Measurements from ENCODE around the gene ICA1L. TPM values are rescaled to one million over a fixed set of nuclear protein-coding genes. Genes with fewer than 3 reads are reported as not detected.

Gene ICA1L
- total and polyA plus RNA-seq, 2 experiments from 2014 or later: 3.8 to 5.4 TPM

GRCh38 chr2:202818321-202818720, 53.2 kb downstream of the ICA1L start:
- no peaks in the 10 kb centered on the region for H4K20me1 ChIP-seq (ENCODE audit: insufficient read depth)
- no peak overlapping the region for H3K4me3 ChIP-seq
- in situ Hi-C loops (cut with MboI): no loop called here
- peaks cover 10% of the 10 kb centered on the region for H3K4me1 ChIP-seq (ENCODE audit: insufficient read depth)
- DNase-seq: no peak
- H3F3A ChIP-seq (ENCODE audit: insufficient read depth): peaks cover 10% of the 10 kb centered on the region; the same call in 1 of the 2 replicates
- no peaks in the 10 kb centered on the region for H3K9me2 ChIP-seq (ENCODE audit: insufficient read depth)
- no peaks in the 10 kb centered on the region for H3K27me3 ChIP-seq (replicated peaks; ENCODE audit: insufficient read depth)
- no peak overlapping the region for H3K4me2 ChIP-seq (ENCODE audit: unreplicated experiment)
- H3K36me3 ChIP-seq (ENCODE audit: low read depth): no peaks in the 10 kb centered on the region
- H2AFZ ChIP-seq: no peak overlapping the region
- H3K27ac ChIP-seq: no peak overlapping the region
- no peaks in the 10 kb centered on the region for H3K79me2 ChIP-seq (ENCODE audit: insufficient read depth)
- no peak overlapping the region for H3K9ac ChIP-seq
- H3K9me3 ChIP-seq (ENCODE audit: low read depth): no peaks in the 10 kb centered on the region
- TF ChIP-seq EZH2phosphoT487 (IDR thresholded peaks at IDR 0.05; ENCODE audit: insufficient read depth, low read depth) (no peak), EZH2 (IDR thresholded peaks at IDR 0.05; ENCODE audit: insufficient read depth, poor library complexity, severe bottlenecking) (no peak)
- 72 to 75% methylated on average over 3 of the region's 3 CpGs for WGBS, 2 experiments (ENCODE audit: low coverage in 1 of 2, low lambda C conversion rate in 2 of 2, missing lambda C conversion rate in 2 of 2)

DNA sequence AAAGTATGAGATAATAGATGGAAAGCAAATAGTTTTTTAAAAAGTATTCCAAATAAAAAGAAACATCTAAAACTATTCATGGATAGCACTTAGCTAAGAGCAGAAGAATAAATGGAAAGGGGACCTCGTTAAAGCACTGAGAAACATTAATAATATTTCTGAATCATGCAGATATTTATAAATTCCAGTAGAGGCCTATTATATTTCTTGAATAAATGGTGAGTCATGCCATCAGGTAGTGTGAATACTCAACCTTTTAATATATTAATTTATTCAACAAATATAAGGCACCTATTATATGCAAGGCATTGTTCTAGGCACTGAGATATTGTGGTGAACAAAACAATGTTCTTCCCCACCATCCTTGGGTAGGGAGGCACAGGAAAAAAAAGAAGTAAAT, 53.8 kb downstream of the ICA1L start:
- Histone ChIP-seq H3F3A (ENCODE audit: insufficient read depth) (peaks cover 10% of the 10 kb centered on the region; the same call in 1 of the 2 replicates), H3K9me3 (ENCODE audit: low read depth) (no peaks in the 10 kb centered on the region), H3K27me3 (replicated peaks; ENCODE audit: insufficient read depth) (no peaks in the 10 kb centered on the region), H3K79me2 (ENCODE audit: insufficient read depth) (no peaks in the 10 kb centered on the region), H3K4me3 (no peak overlapping the region), H2AFZ (no peak overlapping the region), H3K4me1 (ENCODE audit: insufficient read depth) (peaks cover 10% of the 10 kb centered on the region), H3K4me2 (ENCODE audit: unreplicated experiment) (no peak overlapping the region), H3K9ac (no peak overlapping the region), H4K20me1 (ENCODE audit: insufficient read depth) (no peaks in the 10 kb centered on the region), H3K9me2 (ENCODE audit: insufficient read depth) (no peaks in the 10 kb centered on the region), H3K36me3 (ENCODE audit: low read depth) (no peaks in the 10 kb centered on the region), H3K27ac (no peak overlapping the region)
- 86 to 100% methylated on average over 1 of the region's 1 CpG for WGBS, 2 experiments (ENCODE audit: low coverage in 1 of 2, low lambda C conversion rate in 2 of 2, missing lambda C conversion rate in 2 of 2)
- in situ Hi-C loops (cut with MboI): no loop called here
- no peak for DNase-seq
- no peak for TF ChIP-seq EZH2 (IDR thresholded peaks at IDR 0.05; ENCODE audit: insufficient read depth, poor library complexity, severe bottlenecking)
- TF ChIP-seq EZH2phosphoT487 (IDR thresholded peaks at IDR 0.05; ENCODE audit: insufficient read depth, low read depth): no peak

- Histone ChIP-seq H3K9me3 (ENCODE audit: low read depth) (no peaks in the 10 kb centered on the region), H3K9ac (0 out of 2 replicates have a peak overlapping the region, but pooled peaks have one; percentile 16), H3K4me1 (ENCODE audit: insufficient read depth) (peaks cover 10% of the 10 kb centered on the region), H3F3A (ENCODE audit: insufficient read depth) (peaks cover 10% of the 10 kb centered on the region; the same call in 1 of the 2 replicates), H3K4me2 (ENCODE audit: unreplicated experiment) (peak overlapping the region; percentile 23), H3K36me3 (ENCODE audit: low read depth) (no peaks in the 10 kb centered on the region), H3K79me2 (ENCODE audit: insufficient read depth) (no peaks in the 10 kb centered on the region), H3K9me2 (ENCODE audit: insufficient read depth) (no peaks in the 10 kb centered on the region), H4K20me1 (ENCODE audit: insufficient read depth) (no peaks in the 10 kb centered on the region), H3K27ac (no peak overlapping the region), H3K4me3 (peak overlapping the region; percentile 5; the same call in 1 of the 2 replicates), H2AFZ (peak overlapping the region; percentile 60), H3K27me3 (replicated peaks; ENCODE audit: insufficient read depth) (no peaks in the 10 kb centered on the region)
- WGBS, 2 experiments (ENCODE audit: low coverage in 1 of 2, low lambda C conversion rate in 2 of 2, missing lambda C conversion rate in 2 of 2): 13 to 15% methylated on average over 4 of the region's 4 CpGs
- peak; percentile 63 for DNase-seq
- in situ Hi-C loops (cut with MboI): no loop called here
- TF ChIP-seq EZH2phosphoT487 (IDR thresholded peaks at IDR 0.05; ENCODE audit: insufficient read depth, low read depth) (no peak), EZH2 (IDR thresholded peaks at IDR 0.05; ENCODE audit: insufficient read depth, poor library complexity, severe bottlenecking) (no peak)
Observed at GRCh38 chr2:202815548-202816360, 55.8 kb downstream of the ICA1L start.

DNA sequence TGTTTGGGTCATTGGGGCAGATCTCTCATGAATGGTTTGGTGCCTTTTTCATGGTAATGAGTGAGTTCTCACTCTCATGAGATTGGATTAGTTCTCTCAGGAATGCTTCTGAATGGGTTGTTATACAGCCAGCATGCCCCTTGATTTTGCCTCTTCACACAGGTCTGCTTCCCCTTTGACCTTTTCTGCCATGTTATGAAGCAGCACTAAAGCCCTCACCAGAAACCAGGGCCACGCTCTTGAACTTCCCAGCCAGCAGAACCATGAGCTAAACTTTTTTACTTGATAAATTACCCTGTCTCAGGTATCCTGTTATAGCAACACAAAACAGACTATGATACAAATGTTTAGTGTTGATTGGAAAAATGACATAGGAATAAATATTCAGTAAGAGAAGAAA, 57.3 kb downstream of the ICA1L start:
- no peaks in the 10 kb centered on the region for H3K9me2 ChIP-seq (ENCODE audit: insufficient read depth)
- peaks cover 10% of the 10 kb centered on the region; the same call in 1 of the 2 replicates for H3F3A ChIP-seq (ENCODE audit: insufficient read depth)
- H2AFZ ChIP-seq: no peak overlapping the region
- no peaks in the 10 kb centered on the region for H4K20me1 ChIP-seq (ENCODE audit: insufficient read depth)
- no peak overlapping the region for H3K4me3 ChIP-seq
- in situ Hi-C loops (cut with MboI): no loop called here
- no peak overlapping the region for H3K9ac ChIP-seq
- H3K36me3 ChIP-seq (ENCODE audit: low read depth): no peaks in the 10 kb centered on the region
- H3K79me2 ChIP-seq (ENCODE audit: insufficient read depth): no peaks in the 10 kb centered on the region
- H3K9me3 ChIP-seq (ENCODE audit: low read depth): no peaks in the 10 kb centered on the region
- H3K27me3 ChIP-seq (replicated peaks; ENCODE audit: insufficient read depth): no peaks in the 10 kb centered on the region
- H3K4me1 ChIP-seq (ENCODE audit: insufficient read depth): peaks cover 10% of the 10 kb centered on the region
- H3K27ac ChIP-seq: no peak overlapping the region
- WGBS, 2 experiments (ENCODE audit: low coverage in 1 of 2, low lambda C conversion rate in 2 of 2, missing lambda C conversion rate in 2 of 2): 73 to 97% methylated on average over 1 of the region's 1 CpG
- DNase-seq: no peak
- H3K4me2 ChIP-seq (ENCODE audit: unreplicated experiment): no peak overlapping the region
- TF ChIP-seq EZH2 (IDR thresholded peaks at IDR 0.05; ENCODE audit: insufficient read depth, poor library complexity, severe bottlenecking) (no peak), EZH2phosphoT487 (IDR thresholded peaks at IDR 0.05; ENCODE audit: insufficient read depth, low read depth) (no peak)
